Stimulated activated naive CD4-positive, alpha-beta T cell (primary cell): Measurements from ENCODE around the gene NRG2.

Experiments
- DNase-seq, 6 experiments: peaks; one replicate each; lab custom pipeline; 2025; lab: John Stamatoyannopoulos, UW

Gene NRG2

GRCh38 chr5:139904566-139904815, 138.6 kb downstream of the NRG2 start:
- no peak for DNase-seq

DNA sequence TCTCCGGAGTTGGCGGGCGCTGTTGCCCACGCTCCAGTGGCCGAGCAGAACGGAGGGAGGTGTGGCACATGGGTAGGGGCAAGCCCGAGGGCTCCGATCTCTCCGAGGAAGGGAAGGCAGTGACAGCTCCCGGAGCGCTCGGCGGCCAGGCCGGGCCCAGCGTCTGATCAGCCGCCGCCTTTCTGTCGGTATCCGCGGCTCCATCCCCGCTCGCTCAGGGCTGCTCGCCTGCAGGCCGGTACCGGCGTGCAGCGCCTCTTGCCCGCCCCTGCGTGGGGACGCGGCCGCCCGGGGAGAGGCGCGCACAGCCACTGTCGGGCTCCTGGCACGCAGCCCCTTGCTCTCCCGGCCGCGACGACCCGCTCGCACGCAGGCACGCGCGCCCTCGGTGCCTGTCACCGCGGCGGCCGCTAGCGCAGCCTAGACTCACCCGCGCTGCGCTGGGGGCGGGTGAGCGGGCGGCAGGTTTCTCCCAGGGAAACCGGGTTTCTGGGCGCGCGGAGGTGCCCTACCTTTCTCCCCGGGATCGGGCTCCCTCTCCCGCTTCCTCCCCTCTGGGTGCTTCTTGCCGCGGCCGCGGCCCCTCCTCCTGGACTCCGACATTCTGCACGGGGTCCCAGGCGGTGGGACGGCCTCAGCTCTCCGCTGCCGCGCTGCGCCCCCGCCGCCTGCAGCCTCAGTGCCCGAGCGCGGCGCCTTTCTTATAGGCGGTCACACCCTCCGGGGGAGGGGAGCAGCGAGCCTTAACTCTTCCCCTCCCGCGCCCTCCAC, 139.1 kb downstream of the NRG2 start:
- no peak for DNase-seq

GRCh38 chr5:139903450-139903794, 139.7 kb downstream of the NRG2 start:
- no peak for DNase-seq

DNA sequence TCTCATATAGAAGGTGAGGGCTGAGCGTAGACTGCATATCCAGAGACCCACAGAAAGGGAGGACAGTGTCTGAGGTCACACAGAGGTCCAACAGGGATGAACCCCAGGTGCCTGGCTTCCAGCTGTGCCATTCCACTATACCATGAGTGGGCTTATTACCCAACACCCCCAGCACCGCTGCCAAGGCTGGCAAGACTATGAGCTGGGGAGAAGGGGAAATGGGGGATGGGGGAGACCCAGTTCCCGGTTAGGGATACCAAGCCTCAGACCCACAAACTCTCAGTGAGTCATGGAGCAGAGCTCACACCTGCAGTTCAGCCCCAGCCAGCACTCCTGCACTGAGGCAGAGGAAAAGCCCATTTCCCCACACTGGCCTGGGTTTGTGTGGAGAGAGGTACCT, 141.1 kb downstream of the NRG2 start:
- DNase-seq: no peak

- DNase-seq: no peak
Measured at GRCh38 chr5:139901251-139901575, 141.9 kb downstream of the NRG2 start.

GRCh38 chr5:139900546-139901250, 142.4 kb downstream of the NRG2 start:
- DNase-seq: no peak

DNA sequence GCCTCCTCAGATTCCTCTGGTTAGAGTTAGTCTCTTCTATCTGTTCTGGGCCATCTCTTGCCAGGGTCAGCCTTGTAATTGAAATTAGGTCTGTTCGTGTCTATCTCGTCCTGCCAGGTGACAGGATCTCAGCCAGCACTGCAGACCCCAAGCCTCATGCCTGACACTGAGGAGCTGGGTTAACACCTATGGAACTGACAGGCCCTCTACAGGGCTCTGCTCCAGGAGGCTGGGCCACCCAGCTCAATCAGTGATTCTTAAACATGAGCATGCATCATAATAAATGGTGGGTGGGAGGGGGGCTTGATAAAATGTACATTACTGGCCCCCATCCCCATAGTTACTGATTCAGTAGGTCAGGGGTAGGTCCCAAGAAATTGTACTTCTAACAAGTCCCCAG, 144.1 kb downstream of the NRG2 start:
- DNase-seq: no peak

GRCh38 chr5:139897982-139898381, 145.1 kb downstream of the NRG2 start:
- no peak for DNase-seq

DNA sequence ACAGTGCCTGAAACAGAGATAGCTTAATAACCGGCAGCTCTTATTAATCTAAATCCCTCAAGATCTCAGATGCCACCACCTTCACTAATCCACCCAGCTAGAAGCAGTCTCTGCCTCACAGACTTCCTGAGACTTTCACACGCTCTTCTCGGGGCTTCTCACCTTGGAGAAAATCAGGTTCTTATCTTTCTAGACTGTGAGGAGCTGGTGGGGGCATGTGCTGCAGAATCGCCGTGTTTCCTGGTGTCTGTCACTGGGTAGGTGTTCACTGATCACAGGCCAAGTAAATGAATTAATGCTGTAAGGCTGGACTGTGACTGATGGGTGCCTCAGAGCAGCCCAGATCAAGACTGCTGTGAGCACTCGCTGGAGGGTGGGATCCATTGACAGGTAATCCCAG, 145.8 kb downstream of the NRG2 start:
- DNase-seq: no peak

GRCh38 chr5:139896718-139897117, 146.4 kb downstream of the NRG2 start:
- DNase-seq: no peak

GRCh38 chr5:139895647-139896046, 147.5 kb downstream of the NRG2 start:
- no peak for DNase-seq

GRCh38 chr5:139895046-139895445, 148.1 kb downstream of the NRG2 start:
- no peak for DNase-seq

DNA sequence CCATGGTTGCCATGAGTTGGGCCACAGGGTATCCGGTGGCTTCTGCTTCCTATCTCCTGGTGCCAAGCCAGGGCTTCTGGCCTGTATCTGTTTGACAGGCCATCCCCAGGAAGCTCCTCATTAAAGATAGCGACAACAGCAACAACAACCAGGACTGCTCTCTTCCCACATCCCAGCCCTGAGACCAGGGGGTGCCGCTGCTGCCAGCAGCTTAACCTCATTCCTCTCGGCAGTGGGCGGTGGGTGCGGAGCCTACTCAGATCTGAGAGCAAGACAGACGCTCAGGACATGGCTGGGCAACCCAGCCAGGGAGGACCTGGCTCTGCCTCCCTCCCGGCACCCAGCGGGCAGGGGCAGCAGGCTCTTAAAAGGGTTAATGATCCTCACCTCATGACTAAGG, 149.2 kb downstream of the NRG2 start:
- DNase-seq: no peak

DNA sequence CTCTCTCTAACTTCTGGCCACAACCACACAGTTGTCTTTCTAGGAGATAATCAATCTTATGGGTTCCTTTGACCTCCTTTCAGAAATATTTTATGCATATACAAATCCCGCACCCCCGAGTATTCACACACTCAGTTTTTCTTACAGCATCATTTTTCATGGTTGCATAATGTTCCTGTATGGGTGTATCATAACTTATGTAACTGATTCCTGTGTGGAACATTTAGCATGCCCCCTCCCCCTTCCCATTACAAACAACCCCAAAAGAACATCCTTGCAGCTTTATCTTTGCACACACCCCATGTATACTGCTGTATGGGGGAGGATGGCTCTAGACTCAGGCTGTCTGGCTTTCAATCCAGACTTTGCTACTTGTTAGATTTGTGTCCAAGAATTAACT, 153.7 kb downstream of the NRG2 start:
- DNase-seq: no peak

DNA sequence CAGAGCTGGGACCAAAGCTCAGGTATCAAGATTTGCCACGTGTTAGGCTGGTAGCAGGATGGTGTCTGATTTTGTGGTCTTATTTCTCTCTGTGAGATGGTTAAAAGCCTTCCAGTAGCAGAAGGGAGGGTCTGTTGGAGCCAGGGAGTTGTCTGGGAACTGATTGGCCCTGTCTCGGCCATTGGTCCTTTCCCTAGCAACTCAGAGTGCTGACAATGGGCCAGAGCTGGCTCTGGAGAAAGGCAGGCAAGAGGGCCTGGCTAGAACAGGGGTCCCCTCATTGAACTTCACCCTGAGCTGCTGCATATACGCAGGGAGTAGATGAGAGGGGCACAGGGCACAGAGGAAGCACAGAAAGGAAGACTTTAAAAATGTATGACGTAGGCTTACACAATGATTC, 154.7 kb downstream of the NRG2 start:
- no peak for DNase-seq

DNA sequence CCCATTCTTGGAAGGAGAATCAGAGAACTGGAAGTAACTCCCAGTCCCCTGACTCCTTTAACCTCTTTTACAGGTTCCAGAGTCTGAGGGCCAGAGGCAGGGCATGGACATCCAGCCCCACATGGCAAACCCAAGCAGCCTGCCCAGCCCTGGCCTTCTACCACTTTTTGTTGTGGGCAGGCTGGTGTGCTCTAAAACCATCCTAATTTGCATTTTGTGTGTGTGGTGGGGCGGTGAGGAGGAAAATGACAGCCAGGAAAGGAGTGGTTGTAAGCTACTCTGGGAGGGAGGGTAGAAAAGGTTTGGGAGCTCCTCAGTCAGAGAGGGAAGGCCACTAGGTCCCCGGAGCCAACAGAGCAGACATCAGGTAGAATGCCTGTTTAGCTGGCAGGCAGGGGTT, 156.9 kb downstream of the NRG2 start:
- no peak for DNase-seq

GRCh38 chr5:139885857-139886208, 157.3 kb downstream of the NRG2 start:
- DNase-seq: no peak

- DNase-seq: no peak
Measured at GRCh38 chr5:139885172-139885856, 157.8 kb downstream of the NRG2 start.

DNA sequence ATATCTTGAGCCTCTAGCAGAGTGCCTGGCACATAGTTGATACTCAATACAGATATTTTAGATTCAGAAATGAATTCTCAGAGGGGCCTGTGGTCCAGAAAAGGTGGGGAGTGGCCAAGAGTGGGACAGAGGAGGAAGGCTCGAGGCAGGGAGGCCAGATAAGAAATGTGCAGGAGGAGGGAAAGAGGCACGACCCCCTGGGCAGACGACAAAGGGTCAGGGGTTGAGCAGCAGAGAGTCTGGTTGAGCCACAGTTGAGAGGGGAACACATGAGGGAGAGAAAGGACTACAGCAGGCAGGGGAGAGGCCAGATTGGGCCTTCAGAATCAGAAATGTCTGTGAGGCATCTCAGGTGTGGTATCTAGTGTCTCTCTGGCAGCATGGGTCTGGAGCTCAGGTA, 158.4 kb downstream of the NRG2 start:
- no peak for DNase-seq

DNA sequence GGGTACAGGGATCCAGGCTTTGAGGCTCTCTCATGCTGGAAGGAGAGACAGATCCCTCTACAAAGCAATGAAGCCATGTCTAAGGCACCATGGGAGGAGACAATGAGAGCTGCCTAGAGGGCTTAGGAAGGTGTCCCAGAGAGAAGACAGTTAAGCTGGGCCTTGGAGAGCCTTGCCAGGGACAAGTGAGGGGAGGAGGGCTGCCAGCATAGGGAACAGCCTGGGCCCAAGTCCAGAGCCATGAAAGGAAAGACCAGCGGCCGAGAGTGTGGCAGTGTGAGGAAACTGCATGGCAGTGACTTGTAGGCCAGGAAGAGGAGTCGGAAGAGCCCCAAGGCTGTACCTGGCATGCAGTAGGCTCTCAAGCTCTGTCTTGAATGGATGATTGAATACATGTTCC, 159.0 kb downstream of the NRG2 start:
- no peak for DNase-seq

DNA sequence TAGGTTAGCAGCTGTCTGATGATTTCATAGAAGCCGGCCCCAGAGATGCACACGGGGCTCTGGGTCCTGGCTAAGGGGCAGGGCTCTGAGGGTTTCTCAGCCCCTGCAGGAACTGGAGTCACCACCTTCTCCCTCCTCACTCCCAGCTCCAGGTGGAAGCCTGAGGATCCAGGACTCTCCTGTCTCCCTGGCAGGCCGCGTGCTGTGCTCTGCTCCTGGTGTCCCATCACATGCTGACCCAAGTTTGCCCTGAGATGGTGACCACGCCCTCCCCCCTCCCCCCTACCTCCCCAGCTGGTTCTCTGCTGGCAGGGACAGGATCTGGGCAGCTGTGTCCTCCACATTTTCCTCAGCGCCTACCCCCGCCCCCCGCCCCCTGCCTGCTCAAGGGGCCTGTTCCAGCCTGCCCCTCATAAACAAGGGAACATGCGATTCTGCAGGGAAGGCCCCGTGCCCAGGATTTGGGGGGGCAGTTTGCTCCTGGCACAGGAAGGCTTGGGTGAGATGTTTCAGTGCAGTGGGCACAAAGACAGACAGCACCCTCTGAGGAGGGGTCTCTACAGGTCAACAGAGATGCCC, 160.0 kb downstream of the NRG2 start:
- no peak for DNase-seq

DNA sequence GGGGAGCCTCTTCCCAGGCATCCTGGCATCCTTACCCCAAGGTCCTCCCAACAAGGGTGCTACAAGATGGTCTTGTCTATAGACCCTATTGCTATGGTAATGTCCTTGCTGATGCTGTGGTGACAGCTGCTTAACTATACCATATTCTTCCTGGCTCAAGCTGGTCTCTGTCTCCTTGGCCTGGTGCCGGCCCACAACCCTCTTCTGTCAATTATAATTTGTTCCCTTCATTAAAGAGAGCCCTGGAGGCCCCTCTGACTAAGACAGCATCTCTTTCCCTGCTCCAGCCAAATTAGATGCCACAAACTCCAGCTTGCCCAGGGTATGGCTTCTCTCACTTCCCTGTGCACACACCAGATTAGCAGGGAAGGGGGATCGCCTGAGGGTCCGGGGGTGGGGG, 160.8 kb downstream of the NRG2 start:
- no peak for DNase-seq

- DNase-seq: no peak
Measured at GRCh38 chr5:139881143-139881733, 161.9 kb downstream of the NRG2 start.
